Panc1 (cell line): ENCODE measurements around the gene AKR1C8. TPM values are rescaled to one million over a fixed set of nuclear protein-coding genes. Genes with fewer than 3 reads are reported as not detected.
"Not testable (repeated sequence)": the region's sequence is repeated elsewhere in the genome, so short reads cannot be mapped to it uniquely, and the experiment has no call there.

Experiments
- ATAC-seq: fragments of 200-7000 bp; cut with Tn5 transposase; 2 replicates; pipeline ENCODE4 v1.9.1; 2020; ENCODE audit warnings: mild to moderate bottlenecking, moderate library complexity
- BruUV-seq: library from RNA; stranded (reverse); fragments of 400-500 nt; replicated peaks from 2 replicates; lab custom pipeline; 2021; lab: Mats Ljungman, UMichigan
- CTCF ChIA-PET: fragments of 300-600 bp; sonication (Branson Sonifier 250); formaldehyde crosslinking; loops from one replicate; lab custom pipeline; 2022; ENCODE audit warnings: antibody characterized with exemption; lab: Charles Lee
- POLR2A ChIA-PET: fragments of 300-600 bp; sonication (Branson Sonifier 250); formaldehyde crosslinking; loops from one replicate; lab custom pipeline; 2022; ENCODE audit warnings: antibody characterized with exemption; lab: Charles Lee
- DNase-seq: peaks from one replicate; pipeline ENCODE4 v3.0.0-alpha.2; 2010; ENCODE audit warnings: low read depth, low spot score
- H3K27ac ChIP-seq: 2 replicates; pipeline ENCODE4 v1.5.1; 2011; ENCODE audit warnings: mild to moderate bottlenecking, low read length, inconsistent platforms
- H3K27me3 ChIP-seq: fragments of 200-500 bp; sonication (Bioruptor generic); 2 replicates; pipeline ENCODE4 v1.6.0; 2014; ENCODE audit warnings: low read length, inconsistent platforms; ENCODE audit not compliant: control insufficient read depth, insufficient read depth
- H3K36me3 ChIP-seq: fragments of 200-500 bp; sonication (Bioruptor generic); 2 replicates; pipeline ENCODE4 v1.5.1; 2014; ENCODE audit warnings: inconsistent platforms, mild to moderate bottlenecking, low read length, moderate library complexity; ENCODE audit not compliant: control insufficient read depth, insufficient read depth
- H3K4me1 ChIP-seq: 2 replicates; pipeline ENCODE4 v1.5.1; 2011; ENCODE audit warnings: inconsistent platforms, mild to moderate bottlenecking, low read length, moderate library complexity; ENCODE audit not compliant: control insufficient read depth, insufficient read depth
- H3K4me3 ChIP-seq, 2 experiments: 2 replicates each; pipeline ENCODE4 v1.5.1; 2011 to 2012; ENCODE audit warnings: low read depth in 2 of 2, low read length in 2 of 2, mild to moderate bottlenecking in 2 of 2, inconsistent platforms in 1 of 2, moderate library complexity in 1 of 2
- H3K9me3 ChIP-seq: fragments of 200-500 bp; sonication (Bioruptor generic); 2 replicates; pipeline ENCODE4 v1.5.1; 2014; ENCODE audit warnings: low read depth, mild to moderate bottlenecking, inconsistent platforms, low read length, moderate library complexity; ENCODE audit not compliant: control insufficient read depth, insufficient read depth
- CTCF ChIP-seq: fragments of 450-650 bp; IDR thresholded peaks from 2 replicates; pipeline ENCODE4 v1.5.1; 2017; ENCODE audit warnings: mild to moderate bottlenecking
- POLR2AphosphoS5 ChIP-seq: IDR thresholded peaks from 2 replicates; pipeline ENCODE4 v1.6.1; 2012; ENCODE audit warnings: mild to moderate bottlenecking, low read depth, low read length, moderate library complexity
- REST ChIP-seq, 2 experiments: IDR thresholded peaks; 2 replicates each; pipeline ENCODE4 v1.6.1; 2011 to 2012; ENCODE audit warnings: low read depth in 2 of 2, control low read depth in 1 of 2, low read length in 1 of 2, mild to moderate bottlenecking in 1 of 2, moderate library complexity in 1 of 2; ENCODE audit not compliant: insufficient read depth in 1 of 2
- SIN3A ChIP-seq: IDR thresholded peaks from 2 replicates; pipeline ENCODE4 v1.6.1; 2012; ENCODE audit warnings: low read depth, mild to moderate bottlenecking, low read length, moderate library complexity, borderline replicate concordance; ENCODE audit not compliant: insufficient read depth
- TCF7L2 ChIP-seq: IDR thresholded peaks from 2 replicates; pipeline ENCODE4 v1.6.1; 2011; ENCODE audit warnings: mild to moderate bottlenecking, low read depth, low read length, inconsistent platforms
- in situ Hi-C: cut with HindIII; loops from 2 replicates; pipeline ENCODE4 v1.10.0; 2016; ENCODE audit warnings: low sequenced_read_pairs, low pct_unique_long_range_greater_than_20kb
- intact Hi-C: fragments of 100-400 bp; cut with micrococcal nuclease; formaldehyde crosslinking; loops from one replicate; pipeline ENCODE4 v1.10.0; 2022; ENCODE audit not compliant: unreplicated experiment
- total RNA-seq: library from RNA; stranded (reverse); gene quantifications from one replicate; pipeline ENCODE4 v1.2.1, GENCODE V29; 2021; ENCODE audit not compliant: unreplicated experiment

AKR1C8 gene
- total RNA-seq, 1 experiment from 2014 or later, result not detected

- no peak for DNase-seq
- Histone ChIP-seq H3K4me3 (no peak overlapping the region), H3K27me3 (no peaks in the 10 kb centered on the region), H3K36me3 (no peaks in the 10 kb centered on the region), H3K27ac (no peak overlapping the region), H3K9me3 (no peaks in the 10 kb centered on the region), H3K4me1 (no peaks in the 10 kb centered on the region)
- BruUV-seq, result no TSS peak
- TF ChIP-seq REST (IDR thresholded peaks at IDR 0.05; ENCODE audit: insufficient read depth in 1 of 2, low read depth in 2 of 2, low read length in 1 of 2), result no peak
- intact Hi-C loops (no loop called here), in situ Hi-C loops (no loop called here)
- POLR2A ChIA-PET, result no interaction called here
- ATAC-seq, result no peak
- CTCF ChIA-PET, result no interaction called here
These were observed 1.0 kb downstream of the AKR1C8 start for GRCh38 chr10:5183923-5184322.

- H3K4me3 ChIP-seq, in situ Hi-C loops, POLR2A ChIA-PET, ATAC-seq, DNase-seq, H3K9me3 ChIP-seq, H3K27me3 ChIP-seq, BruUV-seq, intact Hi-C loops, H3K27ac ChIP-seq, CTCF ChIA-PET, H3K36me3 ChIP-seq, H3K4me1 ChIP-seq: not testable (repeated sequence)
These were observed 4.4 kb downstream of the AKR1C8 start for GRCh38 chr10:5180503-5180902.

- H3K9me3 ChIP-seq, H3K4me1 ChIP-seq, H3K27me3 ChIP-seq, DNase-seq, CTCF ChIA-PET, H3K27ac ChIP-seq, BruUV-seq, H3K36me3 ChIP-seq, H3K4me3 ChIP-seq, in situ Hi-C loops, POLR2A ChIA-PET, intact Hi-C loops, ATAC-seq: not testable (repeated sequence)
These were observed 9.4 kb downstream of the AKR1C8 start for GRCh38 chr10:5175581-5175980.

- POLR2A ChIA-PET, result no interaction called here
- H3K27ac ChIP-seq, result no peak overlapping the region
These were observed 16.0 kb downstream of the AKR1C8 start for GRCh38 chr10:5168897-5169420.

More at GRCh38 chr10:5168897-5169420, 16.0 kb downstream of the AKR1C8 start:
- in situ Hi-C loops (no loop called here), intact Hi-C loops (no loop called here)
- DNase-seq (no peak), ATAC-seq (no peak)
- Histone ChIP-seq H3K4me3 (no peak overlapping the region), H3K9me3 (no peaks in the 10 kb centered on the region), H3K4me1 (no peaks in the 10 kb centered on the region), H3K27me3 (no peaks in the 10 kb centered on the region), H3K36me3 (no peaks in the 10 kb centered on the region)
- no peak for TF ChIP-seq REST (IDR thresholded peaks at IDR 0.05; ENCODE audit: insufficient read depth in 1 of 2, low read depth in 2 of 2, low read length in 1 of 2)
- no peak for TF ChIP-seq CTCF
- no peak for TF ChIP-seq TCF7L2
- TF ChIP-seq SIN3A, result no peak
- no peak for TF ChIP-seq POLR2AphosphoS5
- no TSS peak for BruUV-seq
- CTCF ChIA-PET, result no interaction called here
